ENCODE data around the gene UBE3A. TPM values are rescaled to one million over a fixed set of nuclear protein-coding genes. Genes with fewer than 3 reads are reported as not detected.
A peak's percentile ranks its signal among the peaks of the same experiment; 100 is the strongest.

The UBE3A gene
- total RNA-seq, 1 donor from 2014 or later = 60.8 TPM

GRCh38 chr15:25345943-25346342 lies 92.9 kb downstream of the UBE3A start:
- H3K4me3 ChIP-seq (ENCODE audit: low read depth, low read length) = no peak overlapping the region
- DNase-seq (ENCODE audit: low read depth) = no peak
- TF ChIP-seq CTCF (conservative IDR thresholded peaks at IDR 0.05; ENCODE audit: low read depth, low read length) = peak; percentile 52

GRCh38 chr15:25342629-25343028 lies 96.2 kb downstream of the UBE3A start:
- no peak overlapping the region for H3K4me3 ChIP-seq (ENCODE audit: low read depth, low read length)
- DNase-seq (ENCODE audit: low read depth) = no peak
- TF ChIP-seq CTCF (conservative IDR thresholded peaks at IDR 0.05; ENCODE audit: low read depth, low read length) = no peak

DNA sequence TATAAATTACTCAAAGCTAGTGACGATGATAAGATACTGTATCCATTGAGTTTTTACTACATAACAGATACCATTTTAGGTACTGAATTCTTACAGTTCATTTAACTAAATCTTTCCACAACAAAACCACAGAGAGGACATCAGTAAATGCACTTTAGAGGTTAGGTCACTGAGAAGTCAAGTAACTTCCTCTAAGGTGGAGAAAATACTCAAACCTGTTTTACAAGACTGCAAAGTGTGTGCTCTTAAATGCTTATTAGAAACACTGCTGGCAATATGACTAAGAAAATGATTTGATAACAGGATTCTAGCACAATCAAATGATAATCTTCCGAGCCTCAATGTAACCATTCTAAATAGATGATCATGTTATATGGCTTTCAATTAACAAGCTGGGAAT lies 99.4 kb downstream of the UBE3A start:
- H3K4me3 ChIP-seq (ENCODE audit: low read depth, low read length) = no peak overlapping the region
- TF ChIP-seq CTCF (conservative IDR thresholded peaks at IDR 0.05; ENCODE audit: low read depth, low read length) = no peak
- no peak for DNase-seq (ENCODE audit: low read depth)

- DNase-seq (ENCODE audit: low read depth) = no peak
- no peak overlapping the region for H3K4me3 ChIP-seq (ENCODE audit: low read depth, low read length)
- TF ChIP-seq CTCF (conservative IDR thresholded peaks at IDR 0.05; ENCODE audit: low read depth, low read length) = no peak
These were observed 103.5 kb downstream of the UBE3A start for GRCh38 chr15:25335279-25335678.

DNA sequence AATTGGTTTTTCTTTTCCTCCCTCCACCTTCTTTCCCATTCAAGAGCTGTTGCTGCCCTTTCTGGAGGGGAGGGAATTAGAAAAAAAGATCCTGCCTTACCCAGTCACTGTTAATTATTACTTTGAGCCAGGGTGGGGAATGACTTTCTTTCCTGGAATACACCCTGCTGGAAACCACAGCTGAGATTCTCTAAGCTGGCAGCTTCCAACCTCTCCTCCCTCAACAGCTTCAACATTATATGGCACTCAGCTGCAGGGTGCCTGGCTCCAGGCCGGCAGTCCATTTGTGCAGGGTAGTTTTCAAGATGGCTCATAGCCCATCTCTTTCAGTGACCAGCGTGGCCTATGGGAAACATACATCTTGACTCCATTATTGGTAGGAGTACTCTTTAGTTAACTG lies 105.8 kb downstream of the UBE3A start:
- TF ChIP-seq CTCF (conservative IDR thresholded peaks at IDR 0.05; ENCODE audit: low read depth, low read length) = no peak
- no peak overlapping the region for H3K4me3 ChIP-seq (ENCODE audit: low read depth, low read length)
- peak; percentile 55 for DNase-seq (ENCODE audit: low read depth)

GRCh38 chr15:25332306-25332705 lies 106.5 kb downstream of the UBE3A start:
- TF ChIP-seq CTCF (conservative IDR thresholded peaks at IDR 0.05; ENCODE audit: low read depth, low read length) = no peak
- no peak overlapping the region for H3K4me3 ChIP-seq (ENCODE audit: low read depth, low read length)
- DNase-seq (ENCODE audit: low read depth) = no peak

- no peak overlapping the region for H3K4me3 ChIP-seq (ENCODE audit: low read depth, low read length)
- no peak for TF ChIP-seq CTCF (conservative IDR thresholded peaks at IDR 0.05; ENCODE audit: low read depth, low read length)
- DNase-seq (ENCODE audit: low read depth) = no peak
These were observed 107.0 kb downstream of the UBE3A start for GRCh38 chr15:25331860-25332259.
